T follicular helper cell (primary cell): ENCODE measurements around the gene DROSHA.

Experiments used
- DNase-seq: peaks from one replicate; pipeline ENCODE4 v3.0.0-alpha.2; 2020; ENCODE audit warnings: low read depth

The DROSHA gene

DNA sequence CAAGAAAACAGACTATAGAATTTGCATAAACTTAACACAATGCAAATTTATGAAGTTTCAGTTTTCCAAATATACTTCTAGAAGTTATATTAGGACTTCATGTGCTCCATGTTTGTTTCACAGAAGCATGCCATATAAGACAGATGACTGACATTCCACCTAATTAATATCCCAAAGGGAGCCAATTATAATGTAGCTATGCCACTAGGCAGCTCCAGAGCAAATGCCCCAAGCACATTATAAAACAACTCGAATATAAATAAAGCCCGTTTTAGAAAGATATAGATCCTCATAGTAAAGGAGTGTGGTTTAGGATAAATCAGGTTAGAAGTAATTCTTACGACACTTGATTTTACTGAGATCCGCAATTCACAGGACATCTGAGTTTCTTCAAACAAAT is 8.9 kb downstream of the DROSHA start:
- DNase-seq, result no peak

DNA sequence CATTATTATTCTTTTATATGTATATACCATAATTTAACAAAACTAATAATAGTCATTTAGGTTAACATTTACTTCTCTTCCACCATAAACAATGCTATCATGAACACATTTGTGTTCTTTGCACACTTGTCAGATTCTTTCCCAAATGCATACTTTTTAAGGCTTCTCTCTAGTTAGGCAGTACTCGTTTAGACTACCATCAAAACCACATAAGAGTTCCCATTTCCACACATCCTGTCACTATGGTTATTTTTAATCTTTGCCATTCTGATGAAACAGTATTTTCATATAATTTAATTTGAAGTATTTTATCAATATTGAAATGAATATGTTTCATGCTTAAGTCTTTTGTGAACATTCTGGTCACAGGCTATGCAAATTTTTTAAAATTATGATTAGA is 15.1 kb downstream of the DROSHA start:
- no peak for DNase-seq

DNA sequence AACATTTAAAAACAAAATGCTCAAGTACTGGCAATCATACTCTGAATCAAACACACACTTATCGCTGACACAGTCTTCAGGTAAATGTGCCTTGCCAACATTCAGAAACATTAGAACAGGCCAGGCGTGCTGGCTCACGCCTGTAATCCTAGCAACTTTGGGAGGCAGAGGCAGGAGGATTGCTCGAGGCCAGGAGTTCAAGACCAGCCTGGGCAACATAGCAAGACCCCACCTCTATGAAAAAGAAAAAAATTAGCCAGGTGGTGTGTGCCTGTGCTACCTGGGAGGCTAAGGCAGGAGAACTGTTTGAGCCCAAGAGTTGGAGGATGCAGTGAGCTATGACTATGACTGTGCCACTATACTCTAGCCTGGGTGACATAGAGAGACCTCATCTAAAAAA is 20.6 kb downstream of the DROSHA start:
- no peak for DNase-seq

DNA sequence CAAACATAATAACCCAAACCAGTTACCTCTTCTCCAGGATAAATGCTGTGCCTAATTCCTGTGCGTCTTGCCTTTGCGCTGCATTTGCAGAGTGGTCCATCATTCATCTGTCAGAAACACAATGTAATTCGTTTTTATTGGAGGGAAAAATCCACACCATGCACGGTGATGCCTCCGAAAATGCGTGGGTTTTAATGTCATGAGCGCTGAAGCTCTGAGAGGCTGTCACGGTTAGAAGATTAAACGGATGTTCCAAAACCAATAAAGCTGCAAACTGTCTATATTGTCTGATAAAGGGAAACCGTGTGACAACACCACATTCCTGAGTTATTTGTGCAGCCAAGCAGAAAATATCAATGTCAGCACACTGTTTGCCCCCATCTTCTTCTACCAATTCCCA is 27.4 kb downstream of the DROSHA start:
- no peak for DNase-seq

DNA sequence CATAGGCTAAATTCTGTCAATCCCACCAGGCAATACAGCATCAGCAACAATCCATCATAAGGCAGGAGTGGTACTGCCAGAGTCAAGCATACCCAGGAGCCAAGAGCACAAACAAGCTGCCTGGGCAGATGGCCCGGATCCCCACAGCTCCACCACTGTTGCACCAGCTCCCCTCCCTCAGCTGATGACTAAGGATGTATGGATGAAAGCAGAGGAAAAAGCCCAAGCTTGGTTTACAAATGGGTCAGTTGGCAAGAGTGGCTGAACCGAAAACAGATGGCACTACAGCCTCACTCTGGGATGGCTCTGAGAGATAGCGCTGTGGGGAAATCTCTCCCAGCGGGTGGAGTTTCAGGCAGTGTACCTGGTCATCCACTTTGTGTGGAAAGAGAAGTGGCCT is 29.4 kb downstream of the DROSHA start:
- no peak for DNase-seq

DNA sequence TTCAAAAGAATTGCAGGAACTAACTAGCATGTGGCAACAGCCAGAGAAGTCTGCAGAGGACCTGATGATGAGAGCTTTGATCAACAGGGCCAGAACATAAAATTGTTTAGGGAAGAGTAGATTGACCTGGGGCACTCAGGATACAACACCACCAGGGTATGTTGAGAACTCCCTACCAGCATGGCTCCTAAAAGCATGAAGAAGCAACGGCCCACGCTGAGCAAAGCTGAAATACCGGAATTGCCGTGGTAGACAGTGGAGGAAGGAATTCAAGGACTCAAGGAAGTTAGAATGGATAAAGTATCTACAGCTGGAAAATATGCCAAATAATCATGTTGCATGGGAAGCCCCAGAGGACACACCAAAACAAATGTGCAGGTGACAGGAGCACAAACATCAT is 31.6 kb downstream of the DROSHA start:
- DNase-seq, result no peak

DNA sequence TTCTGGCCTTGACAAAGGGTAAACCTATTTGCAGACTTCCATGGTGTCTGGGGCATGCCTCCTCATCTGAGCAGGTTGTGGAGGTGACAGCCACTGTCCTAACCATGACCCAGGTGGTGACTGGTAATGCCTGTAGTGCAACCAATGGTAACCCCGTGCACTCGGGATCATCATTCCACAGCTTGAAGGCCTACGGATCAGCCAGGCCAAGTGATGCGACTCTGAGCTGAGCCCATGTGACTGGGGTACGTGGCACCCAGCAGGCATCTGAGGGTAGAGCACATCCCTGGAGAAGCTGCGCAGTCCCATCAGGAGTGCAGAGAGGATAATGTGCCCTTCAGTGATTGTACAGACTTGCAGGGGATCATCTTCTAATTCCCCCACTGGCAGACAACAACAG is 35.0 kb downstream of the DROSHA start:
- DNase-seq, result no peak

DNA sequence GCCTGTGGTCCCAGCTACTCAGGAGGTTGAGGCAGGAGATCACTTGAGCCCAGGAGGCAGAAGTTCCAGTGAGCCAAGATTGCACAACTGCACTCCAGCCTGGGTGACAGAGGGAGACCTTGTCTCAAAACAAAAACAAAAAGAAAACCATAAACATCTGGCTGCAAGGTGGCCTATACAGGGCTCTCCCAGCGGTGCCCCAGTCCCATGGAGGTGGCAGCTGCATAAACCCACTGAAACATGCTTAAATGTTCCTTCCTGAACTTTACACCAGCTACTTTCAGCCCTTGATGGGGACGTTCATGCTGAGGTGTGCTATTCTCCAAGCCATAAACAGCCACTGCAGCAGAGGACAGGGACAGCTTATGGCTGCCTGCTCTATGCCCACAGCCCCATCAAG is 35.6 kb downstream of the DROSHA start:
- DNase-seq, result no peak

DNA sequence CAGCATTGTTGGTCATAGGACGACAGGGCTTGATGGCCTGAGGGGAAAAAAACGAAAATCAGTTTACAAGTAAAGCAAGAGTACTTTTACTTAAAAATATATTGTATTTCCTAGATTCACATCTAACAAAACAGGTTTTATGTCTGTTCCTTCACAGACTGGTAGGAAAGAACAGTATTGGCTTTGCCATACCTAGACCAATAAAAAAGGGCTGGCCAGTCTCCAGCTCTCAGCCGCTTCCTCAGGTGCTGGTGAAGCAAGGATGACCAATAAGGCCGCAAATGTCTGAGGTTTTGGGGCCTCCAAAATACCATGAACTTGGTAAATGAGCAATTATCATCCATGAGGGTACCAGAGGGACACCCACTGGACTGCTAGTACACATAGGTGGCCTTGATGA is 36.6 kb downstream of the DROSHA start:
- no peak for DNase-seq

DNA sequence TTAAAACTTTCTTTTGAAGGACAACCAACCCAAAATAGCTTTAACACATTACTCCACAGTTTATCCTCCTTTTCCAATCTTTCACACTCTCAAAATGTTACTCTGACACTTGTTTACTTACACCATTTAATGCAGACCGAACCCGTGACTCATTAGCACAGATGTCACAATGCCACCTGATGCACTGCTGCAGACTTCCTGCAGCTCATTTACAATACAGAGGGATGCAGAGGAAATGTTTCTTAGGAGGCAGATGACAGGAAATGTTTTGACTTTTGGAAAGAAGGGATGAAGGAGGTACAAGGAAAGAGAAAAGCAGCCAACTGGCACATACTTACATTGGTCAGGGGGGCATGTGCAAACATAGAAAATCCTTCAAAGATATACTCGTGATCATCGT is 39.0 kb downstream of the DROSHA start:
- DNase-seq, result no peak

DNA sequence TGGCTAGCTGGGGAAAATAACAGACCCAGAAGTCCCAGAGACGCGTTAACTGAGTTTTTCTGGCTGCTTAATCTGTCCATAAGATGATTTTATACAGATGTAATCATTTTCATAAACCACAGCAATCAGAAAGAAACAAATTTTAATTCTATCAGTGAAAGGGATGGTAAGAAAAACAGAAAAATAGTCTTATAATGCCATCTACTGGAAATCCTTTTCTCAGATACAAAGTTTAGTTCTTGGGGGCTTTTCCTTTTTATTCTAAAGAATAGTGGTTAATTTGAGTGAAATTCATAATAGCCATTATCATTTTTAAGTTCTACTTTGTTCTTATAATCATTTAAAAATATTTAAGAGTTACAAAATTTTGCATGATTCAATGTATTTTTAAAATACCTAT is 44.4 kb downstream of the DROSHA start:
- no peak for DNase-seq

DNA sequence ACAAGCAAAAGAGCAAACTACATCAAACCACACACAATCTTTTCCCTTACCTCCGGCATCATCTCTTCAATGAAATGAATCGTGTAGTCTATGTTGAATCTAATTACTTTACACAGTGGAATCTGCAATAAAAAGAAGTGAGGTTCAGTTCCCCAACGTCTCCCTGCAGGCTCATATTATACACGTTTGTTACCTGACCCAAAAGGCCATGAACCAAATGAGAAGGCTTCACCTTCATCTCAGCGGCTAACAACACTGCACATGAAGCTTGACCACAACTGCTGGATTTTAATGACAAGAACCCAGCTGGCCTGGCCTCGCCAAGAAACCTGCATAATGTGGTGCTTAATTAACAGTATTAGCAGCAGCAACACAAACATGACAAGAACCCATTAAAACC is 45.5 kb downstream of the DROSHA start:
- DNase-seq, result no peak

DNA sequence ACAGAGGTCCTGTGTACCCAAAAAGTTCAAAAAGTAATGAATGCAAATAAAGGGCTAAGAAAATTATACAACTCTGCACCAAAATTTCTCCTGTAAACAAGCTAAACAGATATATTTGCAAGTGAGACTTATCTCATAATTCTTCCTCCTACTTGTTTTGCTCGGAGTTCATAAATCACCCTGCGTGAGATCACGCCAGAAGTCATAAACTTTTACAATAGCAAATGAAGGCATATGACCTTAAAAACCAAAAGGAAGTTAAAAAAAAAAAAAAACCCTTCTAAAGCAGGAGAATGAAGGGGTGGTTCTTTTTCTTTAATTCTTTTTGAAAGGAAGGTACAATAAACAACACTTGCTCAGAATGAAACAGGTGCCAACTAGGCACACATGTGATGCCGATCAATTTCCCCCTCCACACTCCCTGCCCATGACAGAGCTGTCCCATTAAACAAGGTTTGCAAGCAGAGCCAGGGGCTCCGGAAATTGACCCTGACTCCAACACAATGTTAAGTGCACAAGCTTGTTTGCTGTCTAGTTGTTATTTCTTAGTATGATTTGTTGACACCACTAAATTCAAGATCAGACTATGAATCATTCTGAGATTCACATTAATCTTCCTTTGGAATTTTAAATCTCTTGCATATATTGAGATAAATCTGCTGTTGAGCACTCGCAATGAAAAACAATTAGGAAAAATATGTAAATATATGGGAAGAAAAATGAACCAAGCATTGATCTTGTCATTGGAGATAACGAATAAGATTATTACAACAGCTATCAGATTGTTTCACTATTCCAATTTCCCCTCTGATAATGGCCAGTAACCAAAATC is 46.3 kb downstream of the DROSHA start:
- DNase-seq, result no peak

DNA sequence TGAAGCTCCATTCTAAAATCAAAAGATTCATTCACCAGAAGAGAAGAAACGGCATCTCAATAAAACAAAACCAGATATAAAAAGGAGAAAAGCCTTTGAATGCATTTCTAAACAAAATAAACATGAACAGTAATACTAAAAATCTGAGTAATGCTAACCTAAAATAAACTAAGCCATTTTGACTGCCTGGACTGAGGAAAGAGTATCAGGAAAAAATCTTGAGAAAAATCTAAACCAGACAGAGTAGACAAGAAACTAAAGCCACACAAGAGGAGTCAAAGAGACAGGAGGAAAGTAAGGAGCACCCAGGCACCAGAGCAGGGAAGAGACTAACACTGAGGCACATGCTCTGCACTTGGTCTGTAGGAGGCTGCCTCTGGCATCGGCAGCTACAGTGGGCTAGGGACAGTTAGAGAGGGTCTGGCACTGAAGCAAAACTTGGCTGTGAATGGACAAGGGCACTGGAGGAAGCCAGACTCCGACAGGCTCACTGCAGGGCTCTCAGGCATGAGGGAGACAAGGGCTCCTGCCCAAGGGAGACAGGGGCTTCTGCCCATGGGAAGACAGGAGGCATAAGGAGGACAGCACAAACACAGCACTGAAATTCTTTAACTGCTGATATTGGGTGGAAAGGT is 50.2 kb downstream of the DROSHA start:
- DNase-seq, result no peak

DNA sequence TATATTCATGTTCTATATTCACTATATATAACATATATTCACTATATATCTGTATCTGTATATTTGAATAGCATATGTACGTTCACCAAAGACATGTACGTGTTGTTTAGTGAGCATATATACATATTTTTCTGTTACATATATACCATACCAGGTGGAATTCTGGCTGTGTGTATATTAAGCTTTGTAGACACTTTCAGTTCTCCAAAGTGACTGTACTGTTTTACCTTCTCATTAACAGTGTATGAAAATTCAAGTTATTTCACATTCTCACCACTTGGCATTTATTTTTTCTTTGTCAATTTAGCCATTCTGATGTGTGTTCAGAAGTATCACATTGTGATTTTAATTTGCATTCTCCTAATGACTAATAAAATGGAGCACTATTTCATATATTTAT is 52.2 kb downstream of the DROSHA start:
- no peak for DNase-seq

DNA sequence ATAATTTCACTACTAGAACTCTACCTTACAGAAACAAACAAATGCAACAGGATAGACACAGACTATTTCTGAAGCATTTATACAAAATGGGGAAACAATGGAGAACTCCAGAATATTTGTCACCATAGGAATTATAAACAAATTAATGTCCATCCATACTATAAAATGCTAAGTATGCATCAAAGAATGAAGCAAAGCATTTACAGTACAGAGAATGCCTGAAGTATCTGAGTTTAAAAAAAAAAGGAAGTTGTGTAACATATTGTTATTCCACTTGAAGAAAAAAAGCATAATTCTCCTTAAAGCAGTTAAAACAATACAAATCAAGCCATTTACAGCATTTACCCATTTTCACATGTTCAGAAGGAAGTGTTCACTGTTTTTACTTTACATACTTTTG is 53.0 kb downstream of the DROSHA start:
- DNase-seq, result no peak

DNA sequence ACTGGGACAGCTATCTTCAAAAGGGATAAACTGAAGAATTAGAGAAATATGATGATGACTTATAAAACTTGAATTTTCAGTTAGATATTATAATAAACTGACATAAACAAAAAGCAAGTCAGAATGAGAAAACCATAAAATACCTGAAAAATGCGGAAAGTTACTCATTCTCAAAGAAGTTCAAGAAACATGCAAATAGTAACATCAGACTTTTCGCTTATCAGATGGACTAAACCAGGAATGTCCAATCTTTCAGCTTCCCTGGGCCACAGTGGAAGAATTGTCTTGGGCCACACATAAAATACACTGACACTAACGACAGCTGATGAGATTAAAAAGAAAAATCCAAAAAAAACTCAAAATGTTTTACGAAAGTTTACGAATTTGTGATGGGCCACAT is 53.9 kb downstream of the DROSHA start:
- DNase-seq, result no peak

DNA sequence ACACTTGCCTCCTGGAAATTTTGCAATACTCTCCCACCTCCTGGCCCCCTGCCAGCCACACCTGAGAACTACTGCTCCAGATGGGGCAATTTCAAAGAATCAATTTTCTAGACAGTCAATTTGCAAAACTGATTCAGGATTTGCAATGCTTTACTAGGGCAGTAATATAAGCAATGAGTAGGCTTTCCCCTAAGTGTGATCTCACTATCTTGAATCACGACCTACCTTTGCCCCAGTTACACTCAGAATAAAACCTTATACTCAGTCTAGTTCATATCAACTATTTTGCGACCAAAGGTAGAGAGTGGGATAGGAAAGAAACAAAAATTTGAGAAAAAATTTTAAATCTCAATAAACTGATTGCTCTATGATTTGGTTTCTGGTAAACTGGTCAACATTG is 54.4 kb downstream of the DROSHA start:
- no peak for DNase-seq

DNA sequence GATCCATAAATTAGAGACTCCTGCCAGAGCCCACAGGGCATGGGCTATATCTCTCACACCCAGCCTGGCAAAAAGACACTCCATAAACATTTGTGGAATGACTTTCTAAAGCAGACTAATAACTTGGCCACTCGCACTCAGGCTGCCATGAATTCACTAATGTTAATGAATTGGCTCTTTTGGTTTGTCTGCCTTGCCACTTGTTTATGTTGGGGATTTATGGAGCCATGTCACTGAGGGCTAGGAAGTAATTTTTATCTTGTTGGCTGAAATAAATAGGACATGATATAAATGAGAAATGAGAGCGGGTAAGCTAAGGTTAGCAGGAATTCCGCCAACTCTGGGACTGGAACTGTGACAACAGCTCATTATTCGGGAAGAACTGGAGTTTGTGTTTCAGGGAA is 55.2 kb downstream of the DROSHA start:
- no peak for DNase-seq

DNA sequence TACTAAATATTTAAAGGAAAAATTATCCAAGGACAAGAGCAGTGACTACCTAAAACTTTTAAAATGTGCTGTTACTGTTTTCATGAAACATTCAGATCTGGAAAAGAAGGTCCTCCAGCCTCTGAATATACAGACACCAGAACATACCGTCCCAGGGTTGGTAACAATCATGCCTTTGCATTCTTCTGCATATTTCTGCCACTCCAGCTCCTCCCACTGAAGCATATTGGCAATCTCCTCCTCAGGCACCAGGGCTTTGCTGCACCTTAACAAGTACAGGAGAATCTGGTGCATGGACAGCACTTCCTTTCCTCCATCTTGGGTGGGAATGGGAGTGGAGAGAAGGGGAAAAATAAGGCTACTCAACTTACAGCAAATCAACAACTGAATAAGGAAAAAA is 60.0 kb downstream of the DROSHA start:
- DNase-seq, result no peak

DNA sequence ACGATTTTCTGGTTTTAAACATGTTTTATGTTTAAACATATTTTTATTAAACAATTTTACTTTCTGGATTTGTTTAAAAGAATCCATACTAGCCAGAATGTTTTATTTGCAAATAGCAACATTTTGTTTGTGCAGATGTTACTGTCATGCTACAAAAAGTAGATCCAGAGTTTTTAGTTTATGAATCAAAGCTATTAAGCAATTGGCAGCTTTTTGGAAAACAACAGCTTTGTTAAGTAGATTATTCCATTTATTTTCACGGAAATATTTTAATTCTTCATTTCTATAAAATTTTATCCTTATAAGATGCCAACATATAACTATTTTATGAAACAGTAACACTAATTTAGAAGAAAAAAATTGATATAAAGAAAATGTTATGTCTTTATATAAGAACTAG is 60.9 kb downstream of the DROSHA start:
- DNase-seq, result no peak

DNA sequence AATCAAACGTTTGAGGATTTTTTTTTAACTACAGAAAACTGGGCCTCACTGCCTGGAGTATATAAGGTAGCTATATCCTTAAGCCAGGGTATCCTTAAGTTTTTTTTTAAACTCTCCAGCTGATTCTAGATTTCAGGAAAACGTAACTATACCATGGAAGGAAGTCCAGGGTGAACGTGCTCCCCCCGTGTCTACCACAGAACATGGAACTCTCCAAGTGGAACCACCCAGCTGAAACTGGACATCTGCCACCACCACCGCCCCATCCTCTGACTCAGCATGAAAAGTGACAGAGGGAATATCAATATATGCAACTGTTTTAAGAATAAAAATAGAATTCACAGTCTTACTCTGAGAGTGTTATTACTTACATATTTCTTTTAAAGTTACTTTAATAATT is 61.3 kb downstream of the DROSHA start:
- no peak for DNase-seq

DNA sequence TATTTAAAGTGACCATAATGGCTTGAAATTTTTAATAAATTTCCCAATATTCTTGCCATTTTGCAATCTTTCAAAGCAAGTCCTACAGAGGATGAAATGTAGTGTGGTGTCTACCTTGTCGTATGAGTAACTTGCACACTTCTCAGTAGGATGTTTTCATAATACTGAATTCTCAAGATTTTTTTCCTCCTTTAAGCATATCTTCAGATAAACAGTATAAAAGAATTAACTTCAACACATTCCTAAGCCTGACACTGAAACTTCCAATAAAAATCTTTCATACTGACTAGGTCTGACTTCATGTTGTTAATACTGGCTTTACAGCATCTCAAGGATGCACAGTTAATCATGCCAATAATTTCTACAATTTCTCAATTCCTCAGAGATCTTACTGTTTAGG is 62.0 kb downstream of the DROSHA start:
- DNase-seq, result no peak

DNA sequence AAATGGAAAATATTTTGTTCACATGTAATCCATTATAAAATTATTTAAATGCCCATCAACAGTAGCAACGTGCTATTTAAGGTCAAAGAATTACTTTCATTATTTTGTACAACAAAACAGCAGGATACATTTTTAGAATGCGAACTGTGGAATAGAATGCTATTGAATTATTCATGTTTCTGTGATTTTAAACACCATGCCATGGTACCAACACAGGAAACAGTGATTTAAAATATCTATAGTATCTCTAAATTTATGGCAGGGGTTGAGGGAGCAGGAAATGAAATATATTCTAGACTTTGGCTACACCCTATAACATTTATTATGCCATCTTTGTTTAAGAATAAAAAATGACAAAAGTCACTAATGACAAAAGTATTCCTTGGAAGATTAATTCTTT is 62.4 kb downstream of the DROSHA start:
- DNase-seq, result no peak
